OCI-LY7 (cell line): ENCODE results near the gene PIGL. TPM values are rescaled to one million over a fixed set of nuclear protein-coding genes. Genes with fewer than 3 reads are reported as not detected.

ENCODE experiments used
- BruUV-seq: library from RNA; stranded (reverse); fragments of 400-500 nt; replicated peaks from 2 replicates; lab custom pipeline; 2021; lab: Mats Ljungman, UMichigan
- CTCF ChIA-PET: fragments of 300-600 bp; sonication (Branson Sonifier 250); formaldehyde crosslinking; loops from one replicate; lab custom pipeline; 2022; ENCODE audit warnings: antibody characterized with exemption; ENCODE audit not compliant: unreplicated experiment; lab: Charles Lee
- POLR2A ChIA-PET: fragments of 300-600 bp; sonication (Branson Sonifier 250); formaldehyde crosslinking; loops from one replicate; lab custom pipeline; 2022; ENCODE audit warnings: antibody characterized with exemption; lab: Charles Lee
- DNase-seq: peaks from one replicate; pipeline ENCODE4 v3.0.0-alpha.2; 2015; ENCODE audit warnings: low spot score
- H2AFZ ChIP-seq: fragments of 200-600 bp; sonication (generic), shearing (Covaris generic); 2 replicates; pipeline ENCODE4 v1.6.1; 2014; ENCODE audit warnings: mild to moderate bottlenecking, antibody characterized with exemption, low read length, moderate library complexity
- H3K27ac ChIP-seq: fragments of 200-600 bp; sonication (generic); 2 replicates; pipeline ENCODE4 v1.5.1; 2014; ENCODE audit warnings: mixed run types, low read depth, mild to moderate bottlenecking, moderate library complexity, low read length, inconsistent platforms; ENCODE audit not compliant: poor library complexity, severe bottlenecking
- H3K36me3 ChIP-seq: fragments of 200-600 bp; sonication (generic); 2 replicates; pipeline ENCODE4 v1.6.1; 2014; ENCODE audit warnings: mild to moderate bottlenecking, antibody characterized with exemption, low read length, moderate library complexity, mixed read lengths; ENCODE audit not compliant: insufficient read depth
- H3K4me1 ChIP-seq: fragments of 200-600 bp; sonication (generic); 2 replicates; pipeline ENCODE4 v1.5.1; 2014; ENCODE audit warnings: mild to moderate bottlenecking, low read length; ENCODE audit not compliant: insufficient read depth, poor library complexity, severe bottlenecking
- H3K4me2 ChIP-seq: fragments of 200-600 bp; sonication (generic); 2 replicates; pipeline ENCODE4 v1.6.1; 2014; ENCODE audit warnings: mild to moderate bottlenecking, low read length
- H3K4me3 ChIP-seq: fragments of 200-600 bp; sonication (generic); 2 replicates; pipeline ENCODE4 v1.5.1; 2014; ENCODE audit warnings: mild to moderate bottlenecking, low read depth, low read length; ENCODE audit not compliant: poor library complexity, severe bottlenecking
- H3K79me2 ChIP-seq: fragments of 200-600 bp; sonication (generic); 2 replicates; pipeline ENCODE4 v1.6.1; 2016; ENCODE audit warnings: low read depth, mild to moderate bottlenecking, low read length, moderate library complexity, mixed read lengths; ENCODE audit not compliant: insufficient read depth
- H3K9me2 ChIP-seq: fragments of 200-600 bp; sonication (generic); 2 replicates; pipeline ENCODE4 v1.6.1; 2016; ENCODE audit warnings: mild to moderate bottlenecking, low read length, mixed read lengths; ENCODE audit not compliant: insufficient read depth
- H3K9me3 ChIP-seq: fragments of 200-600 bp; sonication (generic); 2 replicates; pipeline ENCODE4 v1.6.1; 2014; ENCODE audit warnings: mild to moderate bottlenecking, mixed run types, low read length, mixed read lengths
- H4K20me1 ChIP-seq: fragments of 200-600 bp; sonication (generic); 2 replicates; pipeline ENCODE4 v1.6.1; 2014; ENCODE audit warnings: mild to moderate bottlenecking, antibody characterized with exemption, low read length, moderate library complexity, mixed read lengths; ENCODE audit not compliant: insufficient read depth
- CTCF ChIP-seq: fragments of 200-600 bp; sonication (generic); conservative IDR thresholded peaks from 2 replicates; pipeline ENCODE4 v1.5.1; 2014; ENCODE audit warnings: mild to moderate bottlenecking, antibody characterized with exemption, low read length, moderate library complexity, mixed read lengths
- EZH2phosphoT487 ChIP-seq: fragments of 200-600 bp; sonication (generic); IDR thresholded peaks from 2 replicates; pipeline ENCODE4 v1.6.1; 2018; ENCODE audit warnings: low read depth, borderline replicate concordance, mild to moderate bottlenecking, mixed run types, antibody characterized with exemption, low read length, moderate library complexity, mixed read lengths
- intact Hi-C: fragments of 100-400 bp; cut with micrococcal nuclease; formaldehyde crosslinking; loops from one replicate; pipeline ENCODE4 v1.10.0; 2022; ENCODE audit not compliant: unreplicated experiment
- total RNA-seq, 2 experiments: library from RNA; depleted of rRNA in 1 of 2; stranded (reverse); fragments of >200 nt in 1 of 2; shearing (Covaris generic) in 1 of 2; gene quantifications; 2 replicates each; pipeline ENCODE4 v1.2.3, GENCODE V29; 2014 to 2022

The PIGL gene
- total RNA-seq, 2 experiments from 2014 or later: 39.4 to 43.6 TPM

GRCh38 chr17:16251043-16251442 lies 34.0 kb downstream of the PIGL start:
- no peak for DNase-seq
- H4K20me1 ChIP-seq: no peaks in the 10 kb centered on the region
- TF ChIP-seq EZH2phosphoT487 (no peak), CTCF (no peak)
- H3K4me3 ChIP-seq: no peak overlapping the region
- no peaks in the 10 kb centered on the region for H3K79me2 ChIP-seq
- H3K4me1 ChIP-seq: no peaks in the 10 kb centered on the region
- ChIA-PET POLR2A (interaction anchor here (0.6 to 1.0 kb wide), 3 partner anchors 38 to 100 kb away, joined by 3 to 4 read pairs (median 3); no protein-coding TSS in a partner anchor), CTCF (no interaction called here)
- H3K9me2 ChIP-seq: no peaks in the 10 kb centered on the region
- no peak overlapping the region for H2AFZ ChIP-seq
- H3K27ac ChIP-seq: no peak overlapping the region
- H3K36me3 ChIP-seq: peaks cover 13% of the 10 kb centered on the region; the same call in 1 of the 2 replicates
- intact Hi-C loops: no loop called here
- H3K4me2 ChIP-seq: no peak overlapping the region
- H3K9me3 ChIP-seq: no peaks in the 10 kb centered on the region
- no TSS peak for BruUV-seq

GRCh38 chr17:16251556-16251955 lies 34.5 kb downstream of the PIGL start:
- no peak overlapping the region for H3K4me2 ChIP-seq
- no peaks in the 10 kb centered on the region for H3K4me1 ChIP-seq
- intact Hi-C loops: no loop called here
- no peak overlapping the region for H3K27ac ChIP-seq
- H3K4me3 ChIP-seq: no peak overlapping the region
- no peaks in the 10 kb centered on the region for H3K9me3 ChIP-seq
- no peaks in the 10 kb centered on the region for H3K9me2 ChIP-seq
- H3K79me2 ChIP-seq: no peaks in the 10 kb centered on the region
- BruUV-seq: no TSS peak
- no peaks in the 10 kb centered on the region for H4K20me1 ChIP-seq
- CTCF ChIA-PET: no interaction called here
- no peak for TF ChIP-seq CTCF
- no peak for TF ChIP-seq EZH2phosphoT487
- H3K36me3 ChIP-seq: peaks cover 13% of the 10 kb centered on the region; the same call in 1 of the 2 replicates
- H2AFZ ChIP-seq: no peak overlapping the region
- POLR2A ChIA-PET: interaction anchor here (0.6 to 1.0 kb wide), 3 partner anchors 37 to 100 kb away, joined by 3 to 4 read pairs (median 3); no protein-coding TSS in a partner anchor
- DNase-seq: no peak

- Histone ChIP-seq H3K4me3 (no peak overlapping the region), H4K20me1 (no peaks in the 10 kb centered on the region), H3K79me2 (no peaks in the 10 kb centered on the region), H3K4me2 (no peak overlapping the region), H3K9me2 (no peaks in the 10 kb centered on the region), H3K9me3 (peaks cover 6% of the 10 kb centered on the region; the same call in 1 of the 2 replicates), H3K4me1 (no peaks in the 10 kb centered on the region), H2AFZ (no peak overlapping the region), H3K27ac (no peak overlapping the region), H3K36me3 (peaks cover 12% of the 10 kb centered on the region)
- ChIA-PET POLR2A (no interaction called here), CTCF (no interaction called here)
- no peak for TF ChIP-seq CTCF
- TF ChIP-seq EZH2phosphoT487: no peak
- no TSS peak for BruUV-seq
- no peak for DNase-seq
- intact Hi-C loops: no loop called here
These were observed 37.9 kb downstream of the PIGL start for GRCh38 chr17:16254773-16255400.
